ENCODE data around the gene DNAJC10. TPM values are rescaled to one million over a fixed set of nuclear protein-coding genes. Genes with fewer than 3 reads are reported as not detected.
"Not testable (repeated sequence)": the region's sequence is repeated elsewhere in the genome, so short reads cannot be mapped to it uniquely, and the experiment has no call there.

DNAJC10 gene
- total RNA-seq, 2 donors from 2014 or later: 90.5 to 92.7 TPM

DNA sequence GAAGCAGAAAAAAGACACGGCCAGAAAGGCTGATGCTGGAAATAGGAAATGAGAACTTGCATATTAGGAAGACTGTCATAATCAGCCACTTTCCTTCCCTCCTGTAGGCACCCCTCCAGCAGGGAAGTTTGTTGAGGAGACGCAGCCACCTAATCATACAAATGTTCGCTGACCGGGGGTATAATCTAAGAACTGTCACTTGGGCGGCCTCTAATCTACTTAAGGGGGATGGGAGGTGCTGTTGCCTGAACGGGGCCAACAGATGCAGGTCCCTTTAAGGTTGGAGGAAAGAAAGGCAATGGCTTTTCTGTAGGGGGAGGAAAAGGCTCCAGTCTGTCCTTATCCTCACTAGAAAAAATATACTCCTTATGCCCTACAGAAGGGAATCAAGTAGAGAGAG is 50.6 kb downstream of the DNAJC10 start:
- no peak overlapping the region for H3K27ac ChIP-seq
- no peaks in the 10 kb centered on the region for H3K9me3 ChIP-seq
- no peak overlapping the region for H3K9ac ChIP-seq (ENCODE audit: low read depth in 2 of 2, low read length in 2 of 2)
- no peaks in the 10 kb centered on the region for H3K36me3 ChIP-seq
- intact Hi-C loops (cut with DNase I): no loop called here
- no peak for DNase-seq
- TF ChIP-seq CTCF (IDR thresholded peaks at IDR 0.05): no peak
- H3K4me3 ChIP-seq: no peak overlapping the region
- H3K27me3 ChIP-seq: no peaks in the 10 kb centered on the region
- no peaks in the 10 kb centered on the region for H3K4me1 ChIP-seq

- no peak overlapping the region for H3K4me3 ChIP-seq
- H3K4me1 ChIP-seq: no peaks in the 10 kb centered on the region
- DNase-seq: no peak
- H3K36me3 ChIP-seq: no peaks in the 10 kb centered on the region
- no peak overlapping the region for H3K27ac ChIP-seq
- no peak overlapping the region for H3K9ac ChIP-seq (ENCODE audit: low read depth in 2 of 2, low read length in 2 of 2)
- no peaks in the 10 kb centered on the region for H3K9me3 ChIP-seq
- no peaks in the 10 kb centered on the region for H3K27me3 ChIP-seq
- TF ChIP-seq CTCF (IDR thresholded peaks at IDR 0.05): no peak
- intact Hi-C loops (cut with DNase I): no loop called here
Measured at GRCh38 chr2:182767578-182767977, 51.5 kb downstream of the DNAJC10 start.

DNA sequence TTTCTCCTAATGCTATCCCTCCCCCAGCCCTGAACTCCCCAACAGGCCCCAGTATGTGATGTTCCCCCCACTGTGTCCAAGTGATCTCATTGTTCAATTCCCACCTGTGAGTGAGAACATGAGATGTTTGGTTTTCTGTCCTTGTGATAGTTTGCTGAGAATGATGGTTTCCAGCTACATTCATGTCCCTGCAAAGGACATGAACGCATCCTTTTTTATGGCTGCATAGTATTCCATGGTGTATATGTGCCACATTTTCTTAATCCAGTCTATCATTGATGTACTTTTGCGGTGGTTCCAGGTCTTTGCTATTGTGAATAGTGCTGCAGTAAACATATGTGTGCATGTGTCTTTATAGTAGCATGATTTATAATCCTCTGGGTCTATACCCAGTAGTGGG is 52.9 kb downstream of the DNAJC10 start:
- H3K36me3 ChIP-seq; DNase-seq; H3K4me1 ChIP-seq; H3K27ac ChIP-seq; H3K9me3 ChIP-seq; H3K4me3 ChIP-seq; intact Hi-C loops (cut with DNase I); H3K9ac ChIP-seq (ENCODE audit: low read depth in 2 of 2, low read length in 2 of 2); H3K27me3 ChIP-seq: not testable (repeated sequence)

- intact Hi-C loops (cut with DNase I): no loop called here
- Histone ChIP-seq H3K4me1 (no peaks in the 10 kb centered on the region), H3K27me3 (no peaks in the 10 kb centered on the region), H3K27ac (no peak overlapping the region), H3K36me3 (no peaks in the 10 kb centered on the region), H3K4me3 (no peak overlapping the region), H3K9me3 (no peaks in the 10 kb centered on the region), H3K9ac (ENCODE audit: low read depth in 2 of 2, low read length in 2 of 2) (no peak overlapping the region)
- no peak for TF ChIP-seq CTCF (IDR thresholded peaks at IDR 0.05)
- no peak for DNase-seq
Measured at GRCh38 chr2:182779323-182779722, 63.3 kb downstream of the DNAJC10 start.

DNA sequence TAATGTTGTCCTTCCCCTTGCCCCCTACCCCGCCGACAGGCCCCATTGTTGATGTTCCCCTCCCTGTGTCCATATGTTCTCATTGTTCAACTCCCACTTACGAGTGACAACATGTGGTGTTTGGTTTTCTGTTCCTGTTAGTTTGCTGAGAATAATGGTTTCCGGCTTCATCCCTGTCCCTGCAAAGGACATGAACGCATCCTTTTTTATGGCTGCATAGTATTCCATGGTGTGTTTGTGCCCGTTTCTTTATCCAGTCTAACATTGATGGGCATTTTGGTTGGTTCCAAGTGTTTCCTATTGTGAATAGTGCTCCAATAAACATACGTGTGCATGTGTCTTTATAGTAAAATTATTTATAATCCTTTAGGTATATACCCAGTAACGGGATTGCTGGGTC is 65.0 kb downstream of the DNAJC10 start:
- H3K9me3 ChIP-seq; H3K4me3 ChIP-seq; DNase-seq; H3K27ac ChIP-seq; H3K27me3 ChIP-seq; H3K4me1 ChIP-seq; H3K9ac ChIP-seq (ENCODE audit: low read depth in 2 of 2, low read length in 2 of 2); H3K36me3 ChIP-seq: not testable (repeated sequence)
- intact Hi-C loops (cut with DNase I): loop anchor here (5.0 kb wide), 1 partner anchor 196 kb away; no protein-coding TSS in a partner anchor

DNA sequence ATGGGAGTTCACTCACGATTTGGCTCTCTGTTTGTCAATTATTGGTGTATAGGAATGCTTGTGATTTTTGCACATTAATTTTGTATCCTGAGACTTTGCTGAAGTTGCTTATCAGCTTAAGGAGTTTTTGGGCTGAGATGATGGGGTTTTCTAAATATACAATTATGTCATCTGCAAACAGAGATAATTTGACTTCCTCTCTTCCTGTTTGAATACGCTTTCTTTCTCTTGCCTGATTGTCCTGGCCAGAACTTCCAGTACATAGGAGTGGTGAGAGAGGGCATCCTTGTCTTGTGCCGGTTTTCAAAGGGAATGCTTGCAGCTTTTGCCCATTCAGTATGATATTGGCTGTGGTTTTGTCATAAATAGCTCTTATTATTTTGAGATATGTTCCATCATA is 66.6 kb downstream of the DNAJC10 start:
- DNase-seq, H3K9me3 ChIP-seq: not testable (repeated sequence)
- intact Hi-C loops (cut with DNase I): loop anchor here (5.0 kb wide), 1 partner anchor 195 kb away; no protein-coding TSS in a partner anchor

DNA sequence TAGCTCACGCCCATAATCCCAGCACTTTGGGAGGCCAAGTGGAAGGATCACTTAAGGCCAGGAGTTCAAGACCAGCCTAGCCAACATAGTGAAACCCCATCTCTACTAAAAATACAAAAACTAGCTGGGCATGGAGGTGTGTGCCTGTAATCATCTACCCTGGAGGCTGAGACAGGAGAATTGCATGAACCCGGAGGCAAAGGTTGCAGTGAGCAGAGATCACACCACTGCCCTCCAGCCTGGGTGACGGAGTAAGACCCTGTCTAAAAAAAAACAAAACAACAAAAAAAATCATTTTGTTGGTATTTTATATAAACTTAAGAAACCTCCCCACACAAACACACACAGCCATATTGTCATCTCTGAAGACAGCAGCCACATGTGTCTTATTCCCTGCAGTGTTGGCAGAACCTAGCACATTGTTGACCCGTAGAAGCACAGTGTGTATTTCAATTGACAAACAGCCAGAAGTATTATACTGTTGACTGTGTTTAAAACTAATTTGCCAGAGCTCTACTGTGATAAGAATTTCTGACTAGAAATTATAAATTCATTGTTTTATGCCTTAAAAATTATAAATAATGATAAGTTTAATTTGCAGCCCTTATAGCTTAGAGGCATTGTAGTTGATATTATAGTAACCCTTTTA is 68.1 kb downstream of the DNAJC10 start:
- Histone ChIP-seq H3K9ac (ENCODE audit: low read depth in 2 of 2, low read length in 2 of 2) (no peak overlapping the region), H3K4me1 (no peaks in the 10 kb centered on the region), H3K4me3 (no peak overlapping the region), H3K27me3 (no peaks in the 10 kb centered on the region), H3K9me3 (no peaks in the 10 kb centered on the region), H3K36me3 (no peaks in the 10 kb centered on the region), H3K27ac (no peak overlapping the region)
- no peak for TF ChIP-seq CTCF (IDR thresholded peaks at IDR 0.05)
- DNase-seq: no peak
- intact Hi-C loops (cut with DNase I): loop anchor here (5.0 kb wide), 1 partner anchor 193 kb away; no protein-coding TSS in a partner anchor

More for the DNA sequence above, 66.6 kb downstream of the DNAJC10 start:
- not testable (repeated sequence) for H3K27me3 ChIP-seq; H3K27ac ChIP-seq; H3K4me3 ChIP-seq; H3K36me3 ChIP-seq; H3K4me1 ChIP-seq; H3K9ac ChIP-seq (ENCODE audit: low read depth in 2 of 2, low read length in 2 of 2)

Measured in colonic mucosa (tissue), 4 donors.